SK-N-DZ (cell line): ENCODE results near the gene SLC10A6.

ENCODE experiments used
- DNase-seq: peaks from one replicate; pipeline ENCODE4 v3.0.0-alpha.2; 2015; ENCODE audit warnings: low spot score

SLC10A6 gene

GRCh38 chr4:86788826-86789225 lies 60.4 kb downstream of the SLC10A6 start:
- no peak for DNase-seq

- DNase-seq, result no peak
Measured at GRCh38 chr4:86778175-86778574, 71.0 kb downstream of the SLC10A6 start.

- DNase-seq, result no peak
Measured at GRCh38 chr4:86775061-86775460, 74.1 kb downstream of the SLC10A6 start.
